ENCODE results near the gene GLYATL3.

The GLYATL3 gene

GRCh38 chr6:49550492-49551077 lies 50.9 kb downstream of the GLYATL3 start, which contains the start of gene C6orf141:
TSS of gene C6orf141 (plus strand) at chr6:49550668. CDS start at chr6:49550793, 125 bp downstream.
- Histone ChIP-seq H3K36me3 (ENCODE audit: insufficient read depth, low read length) (no peaks in the 10 kb centered on the region), H3K9ac (ENCODE audit: low read depth, low read length) (no peak within 1 kb of the TSS), H3K4me3 (ENCODE audit: low read length) (peak within 1 kb of the TSS; percentile 62), H3K9me3 (replicated peaks; ENCODE audit: low read length) (no peaks in the 10 kb centered on the region), H3K4me1 (ENCODE audit: control insufficient read depth, insufficient read depth, low read length) (peaks cover 19% of the 10 kb centered on the region), H3K27me3 (ENCODE audit: control insufficient read depth, insufficient read depth, low read length) (peaks cover 34% of the 10 kb centered on the region), H3K4me2 (ENCODE audit: low read length) (peak within 1 kb of the TSS; percentile 85)

- H3K9ac ChIP-seq (ENCODE audit: low read depth, low read length) = no peak overlapping the region
- H3K4me2 ChIP-seq (ENCODE audit: low read length) = peak overlapping the region; percentile 85
- no peaks in the 10 kb centered on the region for H3K36me3 ChIP-seq (ENCODE audit: insufficient read depth, low read length)
- peaks cover 34% of the 10 kb centered on the region for H3K27me3 ChIP-seq (ENCODE audit: control insufficient read depth, insufficient read depth, low read length)
- peaks cover 22% of the 10 kb centered on the region for H3K4me1 ChIP-seq (ENCODE audit: control insufficient read depth, insufficient read depth, low read length)
- H3K9me3 ChIP-seq (replicated peaks; ENCODE audit: low read length) = no peaks in the 10 kb centered on the region
- peak overlapping the region; percentile 62 for H3K4me3 ChIP-seq (ENCODE audit: low read length)
Observed at GRCh38 chr6:49551078-49551865, 51.5 kb downstream of the GLYATL3 start.

- Histone ChIP-seq H3K36me3 (ENCODE audit: insufficient read depth, low read length) (no peaks in the 10 kb centered on the region), H3K4me3 (ENCODE audit: low read length) (peak overlapping the region; percentile 62), H3K9ac (ENCODE audit: low read depth, low read length) (no peak overlapping the region), H3K4me2 (ENCODE audit: low read length) (peak overlapping the region; percentile 85), H3K4me1 (ENCODE audit: control insufficient read depth, insufficient read depth, low read length) (peaks cover 27% of the 10 kb centered on the region), H3K9me3 (replicated peaks; ENCODE audit: low read length) (no peaks in the 10 kb centered on the region), H3K27me3 (ENCODE audit: control insufficient read depth, insufficient read depth, low read length) (peaks cover 34% of the 10 kb centered on the region)
Observed at GRCh38 chr6:49551866-49552129, 52.1 kb downstream of the GLYATL3 start.

- no peak overlapping the region for H3K9ac ChIP-seq (ENCODE audit: low read depth, low read length)
Observed at GRCh38 chr6:49552596-49552995, 52.9 kb downstream of the GLYATL3 start.

GRCh38 chr6:49553384-49553783 lies 53.7 kb downstream of the GLYATL3 start:
- H3K4me2 ChIP-seq (ENCODE audit: low read length) = no peak overlapping the region
- peaks cover 28% of the 10 kb centered on the region for H3K4me1 ChIP-seq (ENCODE audit: control insufficient read depth, insufficient read depth, low read length)
- peaks cover 34% of the 10 kb centered on the region for H3K27me3 ChIP-seq (ENCODE audit: control insufficient read depth, insufficient read depth, low read length)
- H3K36me3 ChIP-seq (ENCODE audit: insufficient read depth, low read length) = no peaks in the 10 kb centered on the region
- no peak overlapping the region for H3K4me3 ChIP-seq (ENCODE audit: low read length)
- H3K9ac ChIP-seq (ENCODE audit: low read depth, low read length) = no peak overlapping the region
- no peaks in the 10 kb centered on the region for H3K9me3 ChIP-seq (replicated peaks; ENCODE audit: low read length)

More at GRCh38 chr6:49552596-49552995, 52.9 kb downstream of the GLYATL3 start:
- H3K9me3 ChIP-seq (replicated peaks; ENCODE audit: low read length) = no peaks in the 10 kb centered on the region
- H3K36me3 ChIP-seq (ENCODE audit: insufficient read depth, low read length) = no peaks in the 10 kb centered on the region
- no peak overlapping the region for H3K4me3 ChIP-seq (ENCODE audit: low read length)
- peaks cover 34% of the 10 kb centered on the region for H3K27me3 ChIP-seq (ENCODE audit: control insufficient read depth, insufficient read depth, low read length)
- H3K4me2 ChIP-seq (ENCODE audit: low read length) = no peak overlapping the region
- peaks cover 28% of the 10 kb centered on the region for H3K4me1 ChIP-seq (ENCODE audit: control insufficient read depth, insufficient read depth, low read length)

- Histone ChIP-seq H3K9me3 (replicated peaks; ENCODE audit: low read length) (no peaks in the 10 kb centered on the region), H3K4me3 (ENCODE audit: low read length) (no peak overlapping the region), H3K4me1 (ENCODE audit: control insufficient read depth, insufficient read depth, low read length) (peaks cover 20% of the 10 kb centered on the region), H3K9ac (ENCODE audit: low read depth, low read length) (no peak overlapping the region), H3K4me2 (ENCODE audit: low read length) (no peak overlapping the region), H3K27me3 (ENCODE audit: control insufficient read depth, insufficient read depth, low read length) (peaks cover 18% of the 10 kb centered on the region), H3K36me3 (ENCODE audit: insufficient read depth, low read length) (no peaks in the 10 kb centered on the region)
Observed at GRCh38 chr6:49555951-49556350, 56.2 kb downstream of the GLYATL3 start.

- no peak overlapping the region for H3K4me3 ChIP-seq (ENCODE audit: low read length)
- H3K36me3 ChIP-seq (ENCODE audit: insufficient read depth, low read length) = no peaks in the 10 kb centered on the region
- H3K9ac ChIP-seq (ENCODE audit: low read depth, low read length) = no peak overlapping the region
- H3K4me1 ChIP-seq (ENCODE audit: control insufficient read depth, insufficient read depth, low read length) = peaks cover 15% of the 10 kb centered on the region
- H3K4me2 ChIP-seq (ENCODE audit: low read length) = peak overlapping the region; percentile 19
- peaks cover 14% of the 10 kb centered on the region for H3K27me3 ChIP-seq (ENCODE audit: control insufficient read depth, insufficient read depth, low read length)
- H3K9me3 ChIP-seq (replicated peaks; ENCODE audit: low read length) = no peaks in the 10 kb centered on the region
Observed at GRCh38 chr6:49556429-49556837, 56.7 kb downstream of the GLYATL3 start.

- Histone ChIP-seq H3K4me1 (ENCODE audit: control insufficient read depth, insufficient read depth, low read length) (peaks cover 14% of the 10 kb centered on the region), H3K9me3 (replicated peaks; ENCODE audit: low read length) (no peaks in the 10 kb centered on the region), H3K27me3 (ENCODE audit: control insufficient read depth, insufficient read depth, low read length) (peaks cover 6% of the 10 kb centered on the region), H3K36me3 (ENCODE audit: insufficient read depth, low read length) (no peaks in the 10 kb centered on the region), H3K4me2 (ENCODE audit: low read length) (no peak overlapping the region), H3K9ac (ENCODE audit: low read depth, low read length) (no peak overlapping the region), H3K4me3 (ENCODE audit: low read length) (no peak overlapping the region)
Observed at GRCh38 chr6:49557177-49557576, 57.5 kb downstream of the GLYATL3 start.

GRCh38 chr6:49558238-49558637 lies 58.5 kb downstream of the GLYATL3 start:
- Histone ChIP-seq H3K4me3 (ENCODE audit: low read length) (no peak overlapping the region), H3K4me1 (ENCODE audit: control insufficient read depth, insufficient read depth, low read length) (peaks cover 13% of the 10 kb centered on the region), H3K4me2 (ENCODE audit: low read length) (no peak overlapping the region), H3K36me3 (ENCODE audit: insufficient read depth, low read length) (no peaks in the 10 kb centered on the region), H3K27me3 (ENCODE audit: control insufficient read depth, insufficient read depth, low read length) (no peaks in the 10 kb centered on the region), H3K9me3 (replicated peaks; ENCODE audit: low read length) (no peaks in the 10 kb centered on the region), H3K9ac (ENCODE audit: low read depth, low read length) (no peak overlapping the region)

- Histone ChIP-seq H3K27me3 (ENCODE audit: control insufficient read depth, insufficient read depth, low read length) (no peaks in the 10 kb centered on the region), H3K4me2 (ENCODE audit: low read length) (no peak overlapping the region), H3K4me3 (ENCODE audit: low read length) (no peak overlapping the region), H3K9ac (ENCODE audit: low read depth, low read length) (no peak overlapping the region), H3K4me1 (ENCODE audit: control insufficient read depth, insufficient read depth, low read length) (no peaks in the 10 kb centered on the region), H3K9me3 (replicated peaks; ENCODE audit: low read length) (no peaks in the 10 kb centered on the region), H3K36me3 (ENCODE audit: insufficient read depth, low read length) (no peaks in the 10 kb centered on the region)
Observed at GRCh38 chr6:49563006-49563886, 63.5 kb downstream of the GLYATL3 start.

GRCh38 chr6:49564552-49564951 lies 64.8 kb downstream of the GLYATL3 start:
- H3K4me2 ChIP-seq (ENCODE audit: low read length) = no peak overlapping the region
- no peaks in the 10 kb centered on the region for H3K36me3 ChIP-seq (ENCODE audit: insufficient read depth, low read length)
- no peaks in the 10 kb centered on the region for H3K9me3 ChIP-seq (replicated peaks; ENCODE audit: low read length)
- H3K4me3 ChIP-seq (ENCODE audit: low read length) = no peak overlapping the region
- no peaks in the 10 kb centered on the region for H3K4me1 ChIP-seq (ENCODE audit: control insufficient read depth, insufficient read depth, low read length)
- no peaks in the 10 kb centered on the region for H3K27me3 ChIP-seq (ENCODE audit: control insufficient read depth, insufficient read depth, low read length)
- no peak overlapping the region for H3K9ac ChIP-seq (ENCODE audit: low read depth, low read length)

Measured in skeletal muscle satellite cell (primary cell).